Measurements from ENCODE around the gene TM7SF2.

TM7SF2 gene

GRCh38 chr11:65159012-65159411 lies 47.3 kb downstream of the TM7SF2 start:
- DNase-seq, result no peak

- DNase-seq, result no peak
Observed at GRCh38 chr11:65160643-65161042, 49.0 kb downstream of the TM7SF2 start.

GRCh38 chr11:65163684-65164083 lies 52.0 kb downstream of the TM7SF2 start:
- DNase-seq, result no peak
